Naive thymus-derived CD4-positive, alpha-beta T cell (primary cell): ENCODE measurements around the gene SLC1A7. TPM values are rescaled to one million over a fixed set of nuclear protein-coding genes. Genes with fewer than 3 reads are reported as not detected.

Source experiments
- ATAC-seq: fragments of 150-1000 bp; cut with Tn5 transposase; 2 replicates; pipeline ENCODE4 v1.10.0; 2021; ENCODE audit warnings: mild to moderate bottlenecking, moderate library complexity
- CTCF ChIA-PET: fragments of 350-600 bp; sonication (Branson Sonifier 250); formaldehyde crosslinking; loops from one replicate; lab custom pipeline; 2021; ENCODE audit warnings: antibody characterized with exemption; lab: Charles Lee
- POLR2A ChIA-PET: fragments of 350-600 bp; sonication (Branson Sonifier 250); formaldehyde crosslinking; loops from one replicate; lab custom pipeline; 2021; ENCODE audit warnings: antibody characterized with exemption, inconsistent platforms; lab: Charles Lee
- DNase-seq, 9 donors: peaks; one replicate each; pipeline versions ENCODE4 v3.0.0 to v3.0.0-alpha.2; 2020 to 2022; ENCODE audit warnings: mixed read lengths in 1 of 9
- H3K27ac ChIP-seq: one replicate; pipeline ENCODE4 v1.7.0; 2013; ENCODE audit warnings: mild to moderate bottlenecking, low read depth, low read length, moderate library complexity
- H3K27me3 ChIP-seq, 2 donors: one replicate each; pipeline ENCODE4 v1.7.0; 2013; ENCODE audit warnings: low read length in 2 of 2, mild to moderate bottlenecking in 2 of 2, moderate library complexity in 2 of 2; ENCODE audit not compliant: control insufficient read depth in 2 of 2, insufficient read depth in 2 of 2
- H3K36me3 ChIP-seq, 3 experiments: 1 replicate in 2 of 3; 2 replicates in 1 of 3; pipeline ENCODE4 v1.7.0; 2013; ENCODE audit warnings: low read length in 3 of 3, mild to moderate bottlenecking in 3 of 3, moderate library complexity in 1 of 3; ENCODE audit not compliant: insufficient read depth in 3 of 3, control insufficient read depth in 2 of 3
- H3K4me1 ChIP-seq, 2 donors: one replicate each; pipeline ENCODE4 v1.7.0; 2013; ENCODE audit warnings: low read length in 2 of 2, mild to moderate bottlenecking in 2 of 2, moderate library complexity in 1 of 2; ENCODE audit not compliant: control insufficient read depth in 2 of 2, insufficient read depth in 2 of 2
- H3K4me3 ChIP-seq: 2 replicates; pipeline ENCODE4 v1.7.0; 2013; ENCODE audit warnings: mild to moderate bottlenecking, low read length
- H3K9me3 ChIP-seq, 3 experiments: 1 replicate in 2 of 3; 2 replicates in 1 of 3; pipeline ENCODE4 v1.7.0; 2013; ENCODE audit warnings: low read length in 3 of 3; ENCODE audit not compliant: control insufficient read depth in 2 of 3
- H3K27ac Mint-ChIP-seq, 9 donors: one replicate each; pipeline ENCODE4 v1.8.0; 2020 to 2022; ENCODE audit warnings: mixed read lengths in 9 of 9, mild to moderate bottlenecking in 8 of 9, moderate library complexity in 5 of 9, inconsistent platforms in 2 of 9
- H3K27me3 Mint-ChIP-seq, 5 donors: one replicate each; pipeline ENCODE4 v1.8.0; 2021 to 2022; ENCODE audit warnings: mixed read lengths in 5 of 5, mild to moderate bottlenecking in 1 of 5
- H3K36me3 Mint-ChIP-seq, 5 donors: one replicate each; pipeline ENCODE4 v1.8.0; 2020 to 2022; ENCODE audit warnings: mixed read lengths in 5 of 5, mild to moderate bottlenecking in 3 of 5, inconsistent platforms in 1 of 5
- H3K4me1 Mint-ChIP-seq, 7 donors: one replicate each; pipeline ENCODE4 v1.8.0; 2020 to 2022; ENCODE audit warnings: mixed read lengths in 7 of 7, mild to moderate bottlenecking in 3 of 7, inconsistent platforms in 1 of 7
- H3K4me3 Mint-ChIP-seq, 10 donors: one replicate each; pipeline ENCODE4 v1.8.0; 2020 to 2022; ENCODE audit warnings: mild to moderate bottlenecking in 10 of 10, mixed read lengths in 10 of 10, moderate library complexity in 6 of 10, inconsistent platforms in 2 of 10
- H3K9me3 Mint-ChIP-seq, 11 donors: one replicate each; pipeline ENCODE4 v1.8.0; 2020 to 2022; ENCODE audit warnings: mixed read lengths in 11 of 11, mild to moderate bottlenecking in 4 of 11, inconsistent platforms in 1 of 11, moderate library complexity in 1 of 11
- intact Hi-C, 2 donors: fragments of 100-400 bp; cut with micrococcal nuclease; formaldehyde crosslinking; loops; one replicate each; pipeline ENCODE4 v1.15.1; 2023
- polyA plus RNA-seq, 2 donors: library from polyadenylated mRNA; unstranded; fragments of 300-500 nt; fragmentation: Illumina TruSeq; gene quantifications; one replicate each; pipeline ENCODE4 v1.2.3, GENCODE V29; 2021
- total RNA-seq, 6 experiments: library from RNA in 5 of 6; stranded (reverse) in 5 of 6; gene quantifications; 1 replicate in 5 of 6; 2 replicates in 1 of 6; pipeline ENCODE4 v1.2.3 and lab custom pipeline; 2021 to 2026

SLC1A7 gene
- total and polyA plus RNA-seq, 7 experiments from 2014 or later = 0.16 to 1.8 TPM; not detected in 5

DNA sequence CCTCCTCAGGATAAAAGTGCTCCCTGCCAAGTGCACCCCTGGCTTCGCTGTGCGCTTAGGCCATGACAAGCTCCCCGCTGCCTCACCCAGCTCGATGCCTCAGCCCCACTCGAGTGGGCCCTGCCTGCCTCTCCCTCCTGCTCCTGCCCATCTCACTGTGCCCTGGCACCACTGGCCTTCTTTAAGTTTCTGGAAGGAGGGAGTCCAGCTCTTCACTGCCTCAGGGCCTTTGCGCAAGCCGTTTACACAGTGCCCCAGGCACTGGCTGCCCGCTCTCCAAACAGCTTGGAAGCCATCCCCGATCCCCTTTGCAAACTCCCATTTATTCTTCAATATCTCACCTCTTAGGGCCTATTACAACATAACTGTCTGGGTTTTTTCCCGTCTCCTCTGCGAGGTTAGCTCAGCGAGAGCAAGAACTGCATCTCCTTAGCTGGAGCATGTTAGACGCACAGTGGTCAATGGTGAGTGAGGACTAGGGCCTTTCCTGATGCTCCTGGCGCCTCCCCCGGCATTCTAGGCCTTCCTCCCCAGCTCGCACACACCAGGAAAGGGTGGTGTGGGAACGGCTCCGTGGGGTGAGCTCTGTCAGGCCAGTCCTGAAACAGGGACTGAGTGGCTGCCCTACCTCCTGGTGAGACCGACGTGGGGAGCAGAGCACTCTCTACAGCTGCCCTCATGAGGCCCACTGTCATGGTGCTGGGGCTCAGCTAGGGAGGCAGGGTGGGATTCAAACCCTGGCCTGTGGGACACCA is 48.5 kb downstream of the SLC1A7 start:
- ChIA-PET POLR2A (no interaction called here), CTCF (no interaction called here)
- no peak overlapping the region for H3K4me3 Mint-ChIP-seq
- DNase-seq (no peak), ATAC-seq (no peak)
- H3K27ac Mint-ChIP-seq = no peak overlapping the region
- Histone ChIP-seq H3K36me3 (no peaks in the 10 kb centered on the region), H3K4me1 (no peaks in the 10 kb centered on the region), H3K27ac (no peak overlapping the region), H3K4me3 (no peak overlapping the region), H3K27me3 (no peaks in the 10 kb centered on the region), H3K9me3 (no peaks in the 10 kb centered on the region)
- no peaks in the 10 kb centered on the region for H3K9me3 Mint-ChIP-seq
- no peaks in the 10 kb centered on the region for H3K4me1 Mint-ChIP-seq
- H3K36me3 Mint-ChIP-seq = no peaks in the 10 kb centered on the region
- intact Hi-C loops = no loop called here
- no peaks in the 10 kb centered on the region for H3K27me3 Mint-ChIP-seq

GRCh38 chr1:53093451-53093754 is 49.0 kb downstream of the SLC1A7 start:
- no peak overlapping the region for H3K4me3 Mint-ChIP-seq
- no peak overlapping the region for H3K27ac ChIP-seq
- no peaks in the 10 kb centered on the region for H3K9me3 Mint-ChIP-seq
- H3K36me3 Mint-ChIP-seq = no peaks in the 10 kb centered on the region
- no peak for DNase-seq
- H3K36me3 ChIP-seq = no peaks in the 10 kb centered on the region
- CTCF ChIA-PET = no interaction called here
- POLR2A ChIA-PET = no interaction called here
- intact Hi-C loops = no loop called here
- no peaks in the 10 kb centered on the region for H3K9me3 ChIP-seq
- H3K4me3 ChIP-seq = no peak overlapping the region
- no peaks in the 10 kb centered on the region for H3K27me3 Mint-ChIP-seq
- no peaks in the 10 kb centered on the region for H3K4me1 ChIP-seq
- no peak for ATAC-seq
- H3K27me3 ChIP-seq = no peaks in the 10 kb centered on the region
- H3K4me1 Mint-ChIP-seq = no peaks in the 10 kb centered on the region
- H3K27ac Mint-ChIP-seq = no peak overlapping the region

- Histone ChIP-seq H3K4me3 (no peak overlapping the region), H3K27ac (no peak overlapping the region), H3K4me1 (no peaks in the 10 kb centered on the region), H3K27me3 (no peaks in the 10 kb centered on the region), H3K36me3 (no peaks in the 10 kb centered on the region), H3K9me3 (no peaks in the 10 kb centered on the region)
- Mint-ChIP-seq H3K27me3 (no peaks in the 10 kb centered on the region), H3K4me3 (no peak overlapping the region), H3K36me3 (no peaks in the 10 kb centered on the region), H3K9me3 (no peaks in the 10 kb centered on the region), H3K27ac (no peak overlapping the region), H3K4me1 (no peaks in the 10 kb centered on the region)
- ChIA-PET CTCF (no interaction called here), POLR2A (no interaction called here)
- no peak for DNase-seq
- intact Hi-C loops = no loop called here
- ATAC-seq = no peak
Observed at GRCh38 chr1:53092659-53093450, 49.6 kb downstream of the SLC1A7 start.

- Histone ChIP-seq H3K27ac (no peak overlapping the region), H3K27me3 (no peaks in the 10 kb centered on the region), H3K4me1 (no peaks in the 10 kb centered on the region), H3K36me3 (no peaks in the 10 kb centered on the region), H3K9me3 (no peaks in the 10 kb centered on the region), H3K4me3 (no peak overlapping the region)
- H3K4me3 Mint-ChIP-seq = no peak overlapping the region
- H3K9me3 Mint-ChIP-seq = no peaks in the 10 kb centered on the region
- no peaks in the 10 kb centered on the region for H3K4me1 Mint-ChIP-seq
- ChIA-PET CTCF (no interaction called here), POLR2A (no interaction called here)
- no peak overlapping the region for H3K27ac Mint-ChIP-seq
- no peaks in the 10 kb centered on the region for H3K36me3 Mint-ChIP-seq
- DNase-seq (no peak), ATAC-seq (no peak)
- no peaks in the 10 kb centered on the region for H3K27me3 Mint-ChIP-seq
- intact Hi-C loops = no loop called here
Observed at GRCh38 chr1:53091841-53092645, 50.4 kb downstream of the SLC1A7 start.

GRCh38 chr1:53090227-53091147 is 52.0 kb downstream of the SLC1A7 start:
- Histone ChIP-seq H3K27ac (no peak overlapping the region), H3K9me3 (no peaks in the 10 kb centered on the region), H3K4me1 (no peaks in the 10 kb centered on the region), H3K27me3 (no peaks in the 10 kb centered on the region), H3K36me3 (no peaks in the 10 kb centered on the region), H3K4me3 (no peak overlapping the region)
- ChIA-PET POLR2A (no interaction called here), CTCF (no interaction called here)
- peak; percentile 60 for ATAC-seq
- Mint-ChIP-seq H3K27ac (no peak overlapping the region), H3K27me3 (no peaks in the 10 kb centered on the region), H3K4me3 (no peak overlapping the region), H3K9me3 (no peaks in the 10 kb centered on the region), H3K36me3 (no peaks in the 10 kb centered on the region), H3K4me1 (no peaks in the 10 kb centered on the region)
- DNase-seq = no peak
- intact Hi-C loops = no loop called here

DNA sequence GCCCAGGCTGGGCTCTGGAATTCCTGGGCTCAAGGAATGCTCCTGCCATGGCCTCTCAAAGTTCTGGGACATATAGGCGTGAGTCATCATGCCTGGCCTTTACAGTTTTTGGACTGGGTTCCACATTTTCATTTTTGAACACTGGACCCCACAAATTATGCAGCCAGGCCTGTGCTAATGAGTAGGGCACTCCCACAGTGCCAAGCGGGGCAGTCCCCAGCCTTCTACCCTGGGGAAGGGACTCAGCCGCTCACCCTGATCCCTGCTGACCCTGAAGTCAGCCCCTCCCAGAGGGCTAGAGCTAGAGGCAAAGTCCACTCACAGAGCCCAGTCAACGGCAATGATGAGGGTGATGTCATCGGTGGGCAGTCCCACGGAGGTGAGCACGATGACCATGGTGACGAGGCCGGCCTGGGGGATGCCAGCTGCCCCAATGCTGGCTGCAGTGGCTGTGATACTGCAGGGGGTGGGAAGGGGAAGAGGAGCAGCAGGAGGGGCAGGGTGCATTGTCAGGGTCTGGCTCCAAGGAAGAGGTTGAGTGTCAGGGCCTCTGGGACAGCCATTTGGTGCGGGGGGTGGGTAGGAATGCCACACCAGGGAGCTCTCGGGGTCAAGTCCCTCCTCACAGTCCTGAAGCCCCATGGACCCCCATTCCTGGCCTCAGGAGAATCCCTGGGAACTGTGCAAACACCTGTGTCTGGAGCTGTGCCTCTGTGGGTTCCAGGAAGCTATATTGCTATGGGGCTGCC is 52.8 kb downstream of the SLC1A7 start:
- Histone ChIP-seq H3K4me3 (no peak overlapping the region), H3K4me1 (no peaks in the 10 kb centered on the region), H3K27me3 (no peaks in the 10 kb centered on the region), H3K27ac (no peak overlapping the region), H3K36me3 (no peaks in the 10 kb centered on the region), H3K9me3 (no peaks in the 10 kb centered on the region)
- Mint-ChIP-seq H3K4me3 (no peak overlapping the region), H3K9me3 (no peaks in the 10 kb centered on the region), H3K36me3 (no peaks in the 10 kb centered on the region), H3K27ac (no peak overlapping the region), H3K4me1 (peaks cover 0 to 3% (median 0%) of the 10 kb centered on the region in 7 donors), H3K27me3 (no peaks in the 10 kb centered on the region)
- POLR2A ChIA-PET = no interaction called here
- intact Hi-C loops = no loop called here
- ATAC-seq = no peak
- CTCF ChIA-PET = no interaction called here
- no peak for DNase-seq
